ENCODE results near the gene IRF9.

DNA sequence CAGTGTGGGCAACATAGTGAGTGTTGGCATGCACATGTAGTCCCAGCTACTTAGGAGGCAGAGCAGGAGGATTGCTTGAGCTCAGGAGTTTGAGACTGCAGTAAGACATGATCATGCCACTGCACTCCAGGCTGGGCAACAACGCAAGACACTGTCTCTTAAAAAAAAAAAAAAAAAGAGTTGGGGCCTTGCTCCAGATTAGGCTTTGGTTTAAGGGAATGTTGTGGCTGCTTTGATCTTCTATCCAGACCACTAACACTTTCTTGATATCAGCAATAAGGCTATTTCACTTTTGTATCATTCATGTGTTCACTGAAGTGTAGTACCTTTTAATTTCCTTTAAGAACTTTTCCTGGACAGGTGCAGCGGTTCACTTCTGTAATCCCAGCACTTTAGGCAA, 33.4 kb upstream of the IRF9 start:
- TF ChIP-seq CTCF (conservative IDR thresholded peaks at IDR 0.05; ENCODE audit: low read depth, low read length) = no peak
- no peak for TF ChIP-seq EZH2 (IDR thresholded peaks at IDR 0.05; ENCODE audit: borderline replicate concordance, low read depth, low read length, poor library complexity, severe bottlenecking)

Measured in A673 (cell line).